Central memory CD4-positive, alpha-beta T cell (primary cell): ENCODE data around the gene ARHGAP15.
"Not testable (repeated sequence)": the region's sequence is repeated elsewhere in the genome, so short reads cannot be mapped to it uniquely, and the experiment has no call there.

Experiments used
- DNase-seq: peaks from one replicate; pipeline ENCODE4 v3.0.0; 2022
- total RNA-seq, 3 experiments: gene quantifications; one replicate each; lab custom pipeline; 2026; lab: John Stamatoyannopoulos, UW

The ARHGAP15 gene
- total RNA-seq = 32.7 to 283 (median 171) reads per million in 3 experiments

- DNase-seq = peak; percentile 83
Observed at GRCh38 chr2:143128681-143129580, at the start of gene ARHGAP15. TSS of gene ARHGAP15 (plus strand) at chr2:143129419.

GRCh38 chr2:143081616-143082015, 47.6 kb upstream of the ARHGAP15 start:
- DNase-seq = no peak

GRCh38 chr2:143083636-143084035, 45.6 kb upstream of the ARHGAP15 start:
- no peak for DNase-seq

- no peak for DNase-seq
Observed at GRCh38 chr2:143084462-143084861, 44.8 kb upstream of the ARHGAP15 start.

- DNase-seq = no peak
Observed at GRCh38 chr2:143085125-143085784, 44.0 kb upstream of the ARHGAP15 start.

GRCh38 chr2:143087033-143087432, 42.2 kb upstream of the ARHGAP15 start:
- no peak for DNase-seq

GRCh38 chr2:143088388-143088787, 40.8 kb upstream of the ARHGAP15 start:
- no peak for DNase-seq

GRCh38 chr2:143089520-143089919, 39.7 kb upstream of the ARHGAP15 start:
- DNase-seq = not testable (repeated sequence)

- DNase-seq = peak; percentile 60
Observed at GRCh38 chr2:143110758-143111428, 18.3 kb upstream of the ARHGAP15 start.

GRCh38 chr2:143117225-143117624, 12.0 kb upstream of the ARHGAP15 start:
- DNase-seq = no peak

GRCh38 chr2:143121079-143121478, 8.1 kb upstream of the ARHGAP15 start:
- no peak for DNase-seq

- DNase-seq = no peak
Observed at GRCh38 chr2:143121957-143122356, 7.3 kb upstream of the ARHGAP15 start.

GRCh38 chr2:143123911-143124310, 5.3 kb upstream of the ARHGAP15 start:
- no peak for DNase-seq

- no peak for DNase-seq
Observed at GRCh38 chr2:143124445-143124844, 4.8 kb upstream of the ARHGAP15 start.

GRCh38 chr2:143125717-143126116, 3.5 kb upstream of the ARHGAP15 start:
- DNase-seq = no peak

- no peak for DNase-seq
Observed at GRCh38 chr2:143132355-143132754, 3.1 kb downstream of the ARHGAP15 start.

- no peak for DNase-seq
Observed at GRCh38 chr2:143133783-143134182, 4.6 kb downstream of the ARHGAP15 start.

GRCh38 chr2:143138292-143138691, 9.1 kb downstream of the ARHGAP15 start:
- no peak for DNase-seq

- no peak for DNase-seq
Observed at GRCh38 chr2:143139835-143140393, 10.7 kb downstream of the ARHGAP15 start.

GRCh38 chr2:143140864-143141661, 11.8 kb downstream of the ARHGAP15 start:
- no peak for DNase-seq

- no peak for DNase-seq
Observed at GRCh38 chr2:143142598-143142997, 13.4 kb downstream of the ARHGAP15 start.

- no peak for DNase-seq
Observed at GRCh38 chr2:143144813-143145455, 15.7 kb downstream of the ARHGAP15 start.
